Spleen (tissue), 11 donors: ENCODE results near the gene IQGAP1. TPM values are rescaled to one million over a fixed set of nuclear protein-coding genes. Genes with fewer than 3 reads are reported as not detected.

Experiments
- DNase-seq: peaks from one replicate; pipeline ENCODE4 v3.0.0-alpha.2; 2020
- H3K27ac ChIP-seq, 8 donors: fragments of 200-600 bp; sonication (generic) in 7 of 8; 1 replicate in 4 of 8; 2 replicates in 4 of 8; pipeline versions ENCODE4 v1.5.0 to v1.8.0; 2016 to 2021; ENCODE audit warnings: inconsistent platforms in 4 of 8, mild to moderate bottlenecking in 4 of 8, moderate library complexity in 1 of 8
- H3K27me3 ChIP-seq, 7 donors: fragments of 200-600 bp; sonication (generic) in 6 of 7; replicated peaks in 1 of 7; 1 replicate in 4 of 7; 2 replicates in 3 of 7; pipeline versions ENCODE4 v1.5.0 to v1.8.0; 2016 to 2021; ENCODE audit warnings: inconsistent platforms in 3 of 7, mild to moderate bottlenecking in 1 of 7
- H3K36me3 ChIP-seq, 6 donors: fragments of 200-600 bp; sonication (generic) in 5 of 6; 1 replicate in 4 of 6; 2 replicates in 2 of 6; pipeline versions ENCODE4 v1.5.0 to v1.8.0; 2016 to 2021; ENCODE audit warnings: inconsistent platforms in 2 of 6
- H3K4me1 ChIP-seq, 6 donors: fragments of 200-600 bp; sonication (generic) in 5 of 6; 1 replicate in 3 of 6; 2 replicates in 3 of 6; pipeline versions ENCODE4 v1.5.0 to v1.8.0; 2016 to 2021; ENCODE audit warnings: inconsistent platforms in 3 of 6
- H3K4me3 ChIP-seq, 8 donors: fragments of 200-600 bp; sonication (generic) in 7 of 8; 1 replicate in 4 of 8; 2 replicates in 4 of 8; pipeline versions ENCODE4 v1.5.0 to v1.8.0; 2016 to 2021; ENCODE audit warnings: inconsistent platforms in 4 of 8, mild to moderate bottlenecking in 4 of 8, moderate library complexity in 2 of 8
- H3K9me3 ChIP-seq, 8 donors: fragments of 200-600 bp; sonication (generic) in 7 of 8; 1 replicate in 4 of 8; 2 replicates in 4 of 8; pipeline versions ENCODE4 v1.5.0 to v1.8.0; 2016 to 2021; ENCODE audit warnings: inconsistent platforms in 4 of 8
- CTCF ChIP-seq, 11 experiments: fragments of 200-600 bp in 7 of 11; fragments of 450-650 bp in 4 of 11; sonication (generic) in 4 of 11; IDR thresholded peaks in 8 of 11; conservative IDR thresholded peaks in 3 of 11; 1 replicate in 7 of 11; 2 replicates in 4 of 11; pipeline versions ENCODE4 v1.4.0 to v1.8.0; 2016 to 2021; ENCODE audit warnings: antibody characterized with exemption in 11 of 11, inconsistent platforms in 4 of 11, mild to moderate bottlenecking in 1 of 11
- POLR2A ChIP-seq, 3 donors: fragments of 450-650 bp; IDR thresholded peaks; one replicate each; pipeline ENCODE4 v1.5.1; 2017; ENCODE audit warnings: antibody characterized with exemption in 3 of 3, mild to moderate bottlenecking in 1 of 3
- POLR2AphosphoS5 ChIP-seq, 3 donors: sonication (generic); formaldehyde crosslinking; IDR thresholded peaks; one replicate each; pipeline ENCODE4 v1.5.1; 2017; ENCODE audit warnings: antibody characterized with exemption in 3 of 3
- WGBS, 5 donors: extraction: QIAGEN DNeasy Blood & Tissue Kit in 3 of 5; methylation state at CpG; one replicate each; pipeline versions ENCODE4 v1.1.5 to v1.1.7; 2013 to 2018; 5-methylcytosine and 5-hydroxymethylcytosine counted together
- intact Hi-C: fragments of 100-400 bp; cut with DNase I; formaldehyde crosslinking; loops from one replicate; pipeline ENCODE4 v1.15.0; 2023; ENCODE audit warnings: low total_unique reads
- polyA plus RNA-seq, 3 donors: library from polyadenylated mRNA; stranded (reverse); fragments of 200-250 nt; gene quantifications; one replicate each; pipeline ENCODE4 v1.2.1, GENCODE V29; 2013
- total RNA-seq, 7 donors: library from RNA; depleted of rRNA in 3 of 7; stranded (reverse); fragments of >200 nt in 3 of 7; fragmentation: NEBNext Ultra II Directional in 4 of 7; extraction: Animal tissue kit (Norgen Biotek cat#: 25700) in 4 of 7; gene quantifications; one replicate each; pipeline versions ENCODE4 v1.1.0 to v1.2.1, GENCODE V29; 2016 to 2021
- donor health status: healthy with polysubstance abuse.
- donor health status: DM: no; HTN: no; CAD: no; lungs with moderate emphysema.
- donor health status: DM: no; HTN: no; CAD: no.
- donor health status: Bipolar disorder and iron deficiency.
- donor health status: healthy.
- donor health status: DM: no; HTN: no; CAD: no.
- donor health status: DM: yes; HTN: yes; CAD: no.

Gene IQGAP1
- total and polyA plus RNA-seq, 10 donors = 48.1 to 282 (median 219) TPM

GRCh38 chr15:90402767-90403166 is 14.7 kb downstream of the IQGAP1 start:
- H3K4me3 ChIP-seq = no peak overlapping the region
- DNase-seq = no peak
- peaks cover 28 to 100% (median 94%) of the 10 kb centered on the region in 6 donors for H3K4me1 ChIP-seq
- no peaks in the 10 kb centered on the region for H3K27me3 ChIP-seq
- no peak for TF ChIP-seq POLR2AphosphoS5 (IDR thresholded peaks at IDR 0.05)
- no peak for TF ChIP-seq POLR2A (IDR thresholded peaks at IDR 0.05)
- no peak for TF ChIP-seq CTCF (IDR thresholded peaks at IDR 0.05 in 8 of 11, conservative IDR thresholded peaks at IDR 0.05 in 3 of 11)
- no peaks in the 10 kb centered on the region for H3K36me3 ChIP-seq
- intact Hi-C loops = no loop called here
- peak overlapping the region in 6 of 8 donors; percentile 84 to 94 (median 90) for H3K27ac ChIP-seq
- 83 to 95% (median 90%) methylated on average over 3 of the region's 3 CpGs for WGBS, 5 donors
- H3K9me3 ChIP-seq = no peaks in the 10 kb centered on the region

DNA sequence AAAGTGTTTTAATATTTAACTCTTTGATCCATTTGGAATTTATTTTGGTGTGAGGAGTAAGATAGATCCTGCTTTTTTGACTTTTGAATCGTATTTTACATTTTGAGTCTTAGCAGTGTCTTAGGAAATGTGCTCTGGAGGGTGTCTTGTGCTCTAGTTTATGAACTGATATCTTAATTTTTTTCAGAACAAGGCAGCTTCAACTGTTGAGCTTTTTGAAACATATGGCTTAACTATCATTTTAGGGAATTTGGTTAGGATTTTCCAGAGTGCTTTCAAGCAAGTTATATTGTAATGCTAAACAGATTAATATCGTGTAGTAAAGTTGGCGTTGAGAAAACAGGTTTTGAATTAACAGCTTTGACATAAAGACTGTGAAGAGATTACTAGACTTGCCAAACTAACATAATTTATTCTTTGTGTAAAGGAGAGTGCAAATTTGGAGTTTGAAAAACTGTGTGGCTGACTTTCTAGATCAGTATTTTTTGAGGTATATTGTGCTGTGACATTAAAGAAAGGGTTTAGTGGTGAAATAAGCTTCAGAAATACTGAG is 17.1 kb downstream of the IQGAP1 start:
- Histone ChIP-seq H3K9me3 (no peaks in the 10 kb centered on the region), H3K36me3 (peaks cover 0 to 11% (median 0%) of the 10 kb centered on the region in 6 donors), H3K4me3 (no peak overlapping the region), H3K27me3 (no peaks in the 10 kb centered on the region), H3K27ac (no peak overlapping the region), H3K4me1 (peaks cover 29 to 96% (median 86%) of the 10 kb centered on the region in 6 donors)
- 61 to 90% (median 74%) methylated on average over 3 of the region's 3 CpGs for WGBS, 5 donors
- intact Hi-C loops = no loop called here
- TF ChIP-seq POLR2A (IDR thresholded peaks at IDR 0.05) = no peak
- TF ChIP-seq POLR2AphosphoS5 (IDR thresholded peaks at IDR 0.05) = no peak
- no peak for TF ChIP-seq CTCF (IDR thresholded peaks at IDR 0.05 in 8 of 11, conservative IDR thresholded peaks at IDR 0.05 in 3 of 11)
- DNase-seq = no peak

DNA sequence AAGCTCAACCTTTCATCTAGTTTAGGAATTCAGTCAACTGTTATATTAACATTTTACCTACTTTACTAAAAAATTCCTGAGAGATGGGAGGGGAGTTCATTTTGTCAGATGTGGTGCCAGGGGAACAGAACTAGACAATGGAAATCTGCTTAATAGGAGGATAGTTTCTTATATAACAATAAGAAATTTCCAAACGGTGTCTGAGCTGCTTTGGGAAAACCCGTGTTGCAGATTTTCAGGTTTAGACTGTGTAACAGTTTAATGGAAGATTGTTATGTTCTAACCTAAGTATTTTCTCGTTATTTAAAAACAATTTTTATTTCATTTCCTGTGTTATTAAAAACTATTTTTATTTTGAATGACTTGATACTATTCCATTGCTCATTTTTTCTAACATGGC is 19.3 kb downstream of the IQGAP1 start:
- no peaks in the 10 kb centered on the region for H3K9me3 ChIP-seq
- no peak for DNase-seq
- peak overlapping the region in 5 of 8 donors; percentile 6 to 65 (median 46) for H3K27ac ChIP-seq
- 44 to 74% (median 58%) methylated on average over 3 of the region's 3 CpGs for WGBS, 5 donors
- H3K36me3 ChIP-seq = peaks cover 0 to 11% (median 0%) of the 10 kb centered on the region in 6 donors
- H3K4me1 ChIP-seq = peaks cover 17 to 92% (median 79%) of the 10 kb centered on the region in 6 donors
- no peak overlapping the region for H3K4me3 ChIP-seq
- intact Hi-C loops = no loop called here
- H3K27me3 ChIP-seq = no peaks in the 10 kb centered on the region
- TF ChIP-seq CTCF (IDR thresholded peaks at IDR 0.05 in 8 of 11, conservative IDR thresholded peaks at IDR 0.05 in 3 of 11) = no peak
- no peak for TF ChIP-seq POLR2AphosphoS5 (IDR thresholded peaks at IDR 0.05)
- TF ChIP-seq POLR2A (IDR thresholded peaks at IDR 0.05) = no peak

DNA sequence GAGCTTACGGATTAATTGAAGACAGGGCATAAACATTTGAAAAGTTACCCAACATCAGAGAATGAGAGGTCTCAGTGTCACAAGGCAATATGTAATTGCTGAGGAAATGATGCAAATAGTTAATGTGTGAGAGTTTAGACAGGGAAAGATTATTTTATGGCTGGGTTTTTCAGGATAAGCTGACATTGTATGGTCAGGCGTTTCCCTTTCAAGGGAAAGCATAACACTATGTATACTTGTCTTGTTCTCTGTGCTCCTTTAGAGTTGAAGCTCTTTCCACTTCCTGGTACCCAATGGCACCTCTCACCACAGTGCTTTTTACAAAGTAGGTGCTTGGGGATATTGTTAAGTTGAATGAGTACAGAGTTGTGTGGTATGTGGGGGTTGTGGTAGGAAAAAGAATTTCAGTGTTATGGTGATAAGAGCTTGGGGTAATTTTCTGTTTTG is 19.9 kb downstream of the IQGAP1 start:
- Histone ChIP-seq H3K4me1 (peaks cover 20 to 92% (median 79%) of the 10 kb centered on the region in 6 donors), H3K36me3 (peaks cover 0 to 11% (median 0%) of the 10 kb centered on the region in 6 donors), H3K9me3 (no peaks in the 10 kb centered on the region), H3K4me3 (no peak overlapping the region), H3K27ac (peak overlapping the region in 5 of 8 donors; percentile 6 to 65 (median 46)), H3K27me3 (no peaks in the 10 kb centered on the region)
- TF ChIP-seq POLR2AphosphoS5 (IDR thresholded peaks at IDR 0.05) (no peak), CTCF (IDR thresholded peaks at IDR 0.05 in 8 of 11, conservative IDR thresholded peaks at IDR 0.05 in 3 of 11) (no peak), POLR2A (IDR thresholded peaks at IDR 0.05) (no peak)
- 61 to 73% (median 66%) methylated on average over 2 of the region's 2 CpGs for WGBS, 5 donors
- no peak for DNase-seq
- intact Hi-C loops = no loop called here
